GM21390 (cell line): ENCODE data around the gene LRPAP1.
"Not testable (repeated sequence)": the region's sequence is repeated elsewhere in the genome, so short reads cannot be mapped to it uniquely, and the experiment has no call there.

ENCODE experiments used
- ATAC-seq: cut with Tn5 transposase; IDR thresholded peaks from one replicate; pipeline ENCODE4 v1.9.1; 2021; ENCODE audit not compliant: unreplicated experiment

LRPAP1 gene

DNA sequence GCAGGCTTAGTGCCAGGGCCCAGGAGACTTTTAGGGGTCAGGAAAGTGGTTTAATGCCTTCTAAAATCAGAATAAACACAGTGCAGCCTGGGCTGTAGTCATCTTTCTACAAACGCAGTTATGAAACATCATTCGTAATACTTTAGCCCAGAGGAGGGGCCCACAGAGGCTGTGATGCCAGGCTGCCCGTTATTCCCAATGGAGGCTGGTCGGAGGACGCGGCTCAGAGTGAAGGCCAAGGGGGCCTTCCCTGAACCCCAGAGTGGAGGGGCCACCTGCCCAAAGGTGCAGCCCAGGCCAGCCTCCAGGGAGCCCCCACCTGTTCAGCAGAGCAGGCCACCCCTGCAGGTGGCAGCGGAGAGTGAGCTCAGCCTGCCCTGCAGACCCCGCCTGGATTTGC lies 29.9 kb upstream of the LRPAP1 start:
- ATAC-seq, result not testable (repeated sequence)

DNA sequence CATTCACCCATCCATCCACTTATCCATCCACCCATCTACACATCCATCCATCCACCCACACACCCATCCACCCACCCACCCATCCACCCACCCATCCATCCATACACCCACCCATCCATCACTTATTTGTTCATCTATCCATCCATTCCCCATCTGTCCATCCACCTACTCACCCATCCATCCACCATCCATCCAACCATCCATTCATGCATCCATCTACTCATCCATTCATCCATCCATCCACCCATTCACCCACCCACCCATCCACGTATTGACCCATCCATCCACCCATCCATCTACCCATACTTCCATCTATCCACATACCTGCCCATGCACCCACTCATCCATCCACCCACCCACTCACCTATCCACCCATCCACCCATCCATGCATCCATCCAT lies 28.2 kb upstream of the LRPAP1 start:
- not testable (repeated sequence) for ATAC-seq

DNA sequence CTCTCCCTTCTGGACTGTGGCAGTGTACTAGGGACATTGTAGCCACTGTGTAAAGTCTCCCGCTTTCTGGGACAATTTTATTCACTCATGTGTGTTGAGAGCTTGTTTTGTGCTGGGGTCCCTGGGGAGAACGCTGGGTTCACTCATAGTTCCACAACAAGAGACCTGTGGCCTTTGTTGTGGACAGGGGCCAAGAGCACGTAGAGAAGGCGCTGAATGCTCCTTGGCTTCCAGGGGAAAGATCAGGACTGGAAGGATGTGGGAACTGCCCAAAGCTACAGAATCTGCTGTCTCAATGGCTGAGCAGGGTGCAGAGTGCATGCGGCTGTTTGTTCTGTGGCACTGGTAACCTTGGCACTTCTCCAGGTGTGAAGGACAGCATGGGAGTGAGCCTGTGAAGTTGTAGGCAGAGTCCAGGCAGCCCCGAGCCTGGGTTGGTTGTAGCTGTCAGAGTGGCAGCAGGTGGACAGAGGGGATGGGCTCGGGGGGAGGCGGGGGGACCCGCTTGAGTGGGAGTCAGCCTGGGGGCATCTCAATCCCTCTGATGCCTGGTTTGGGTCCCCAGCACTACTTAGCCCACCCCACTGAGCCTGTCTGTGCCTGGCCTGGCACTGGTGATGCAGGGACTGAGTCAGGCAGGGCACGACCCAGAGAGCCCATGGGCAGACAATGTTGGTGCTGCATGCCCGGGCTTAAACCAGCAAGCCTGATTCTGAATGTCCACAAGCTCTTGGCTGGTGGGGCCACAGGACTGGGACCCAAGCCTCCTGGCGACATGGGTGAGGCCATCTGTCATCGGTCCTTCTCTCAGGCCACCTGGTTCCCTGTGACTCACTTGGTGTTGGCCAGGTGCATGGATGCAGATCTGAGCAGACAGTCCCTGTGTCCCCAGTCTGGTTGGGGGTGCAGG lies 27.4 kb upstream of the LRPAP1 start:
- not testable (repeated sequence) for ATAC-seq

DNA sequence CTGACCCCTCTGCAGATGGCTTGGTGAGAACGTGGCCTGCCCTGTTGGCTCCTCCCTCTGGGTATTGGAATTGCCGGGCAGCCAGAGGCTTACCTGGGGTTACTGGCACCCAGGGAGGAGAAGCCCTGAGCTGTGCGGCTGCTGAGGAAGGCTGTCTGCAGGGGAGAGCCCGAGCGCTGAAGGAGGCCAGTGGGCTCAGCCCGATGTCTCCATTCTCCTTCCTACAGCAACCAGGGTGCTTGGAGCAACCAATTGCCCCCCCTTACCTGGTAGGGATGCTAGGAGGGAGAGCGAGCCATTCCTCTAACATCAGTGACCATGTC lies 26.3 kb upstream of the LRPAP1 start:
- ATAC-seq, result not testable (repeated sequence)

DNA sequence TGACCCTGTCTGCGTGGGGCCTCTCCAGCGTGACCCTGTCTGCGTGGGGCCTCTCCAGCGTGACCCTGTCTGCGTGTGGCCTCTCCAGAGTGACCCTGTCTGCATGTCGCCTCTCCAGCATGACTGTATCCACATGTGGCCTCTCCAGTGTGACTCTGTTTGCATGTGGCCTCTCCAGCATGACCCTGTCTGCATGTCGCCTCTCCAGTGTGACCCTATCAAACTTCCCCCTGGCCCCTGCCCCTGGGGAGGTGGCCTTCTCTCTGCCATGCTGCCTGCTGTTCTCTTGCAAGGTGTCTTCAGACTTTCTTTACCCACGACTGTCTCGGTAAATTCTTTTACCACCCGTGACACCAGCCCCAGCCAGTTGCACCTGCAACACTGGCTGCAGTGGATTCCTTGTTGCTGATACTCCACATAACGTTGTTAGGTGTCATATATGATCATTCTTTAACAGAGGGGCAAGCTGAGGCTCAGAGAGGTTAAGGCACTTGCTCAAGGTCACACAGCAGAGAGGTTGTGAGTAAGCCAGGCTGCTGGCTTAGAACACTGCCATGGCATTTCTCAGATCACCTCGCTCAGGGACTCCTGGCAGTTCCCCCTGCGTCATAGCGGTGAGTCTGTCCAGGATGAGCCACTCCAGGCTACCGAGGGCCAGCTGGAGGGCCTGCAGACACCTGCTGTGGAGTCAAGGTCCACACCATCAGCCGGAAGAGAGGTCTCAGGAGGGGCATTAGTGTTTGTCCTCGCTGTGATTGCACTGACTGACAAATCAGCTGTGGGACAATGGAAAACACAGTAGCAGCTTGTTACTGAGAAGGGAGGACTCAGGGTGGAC lies 25.7 kb upstream of the LRPAP1 start:
- not testable (repeated sequence) for ATAC-seq

DNA sequence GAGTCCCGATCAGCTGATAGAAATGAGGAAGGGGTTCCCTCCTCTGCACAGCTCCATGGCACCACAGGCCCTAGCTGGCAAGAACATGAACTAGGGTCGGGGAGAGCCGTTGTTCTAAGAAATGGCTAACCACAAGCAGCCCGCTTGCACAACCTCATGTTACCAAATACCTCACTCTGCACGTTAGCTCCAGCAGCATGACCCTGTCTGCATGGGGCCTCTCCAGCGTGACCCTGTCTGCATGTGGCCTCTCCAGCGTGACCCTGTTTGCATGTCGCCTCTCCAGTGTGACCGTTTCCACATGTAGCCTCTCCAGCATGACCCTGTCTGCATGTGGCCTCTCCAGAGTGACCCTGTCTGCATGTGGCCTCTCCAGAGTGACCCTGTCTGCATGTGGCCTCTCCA lies 24.9 kb upstream of the LRPAP1 start:
- ATAC-seq, result not testable (repeated sequence)

DNA sequence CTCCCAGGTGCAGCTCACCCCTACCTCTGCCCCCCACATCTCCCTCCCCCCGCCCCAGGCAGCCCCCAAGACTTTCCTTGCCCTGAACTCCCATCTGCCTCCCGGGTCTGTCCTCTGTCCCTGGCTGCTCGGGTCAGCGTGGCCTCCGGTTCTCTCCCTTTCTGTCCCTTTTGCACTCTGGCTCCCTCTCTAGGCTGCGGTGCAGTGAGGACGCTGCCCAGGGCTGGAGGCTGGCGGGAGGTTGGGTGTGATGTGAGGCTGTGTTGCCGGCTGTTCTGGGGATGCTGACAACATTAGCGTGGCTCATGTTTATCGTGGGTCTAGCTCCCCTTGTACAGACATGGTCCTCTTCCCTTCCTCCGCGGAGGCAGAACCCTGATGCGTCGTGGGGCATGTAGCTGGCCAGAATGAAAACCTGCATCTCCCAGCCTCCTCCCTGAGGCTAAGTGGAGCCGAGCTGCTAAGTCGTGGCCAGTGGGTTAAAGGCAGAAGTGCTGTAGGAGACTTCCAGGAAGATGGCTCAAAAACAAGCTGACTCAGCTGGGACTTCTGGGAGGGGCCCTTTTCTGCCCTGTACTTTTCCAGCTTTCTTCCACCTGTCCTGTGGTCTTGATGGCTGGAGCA lies 24.1 kb upstream of the LRPAP1 start:
- not testable (repeated sequence) for ATAC-seq

DNA sequence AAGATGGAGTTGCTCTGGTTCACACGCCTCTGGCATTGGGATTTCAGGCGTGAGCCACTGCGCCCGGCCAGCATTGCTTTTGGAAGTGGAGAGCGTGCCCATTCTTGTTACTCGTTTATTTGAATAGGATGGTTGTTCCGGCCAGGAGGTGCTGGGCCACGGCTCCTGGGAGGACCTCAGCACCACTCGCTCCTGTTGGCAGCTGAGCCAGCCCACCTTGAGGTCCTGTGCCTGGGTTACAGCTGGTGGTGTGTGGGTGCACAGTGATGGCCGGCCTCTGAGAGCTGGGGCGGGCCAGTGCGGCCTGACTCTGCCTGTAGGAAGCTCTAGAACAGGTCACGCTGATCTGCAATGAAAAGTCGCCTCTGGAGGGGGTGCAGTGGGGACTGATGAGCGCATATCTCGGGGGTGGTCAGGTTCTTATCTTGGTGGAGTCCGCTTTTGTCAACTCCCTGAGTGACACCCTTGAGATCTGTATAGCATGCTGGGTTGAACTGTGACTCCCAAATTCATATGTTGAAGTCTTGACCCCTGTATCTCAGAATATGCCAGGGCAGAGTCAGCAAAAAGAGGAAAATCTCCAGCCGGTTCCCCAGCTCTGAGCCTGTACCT lies 23.3 kb upstream of the LRPAP1 start:
- ATAC-seq, result not testable (repeated sequence)

DNA sequence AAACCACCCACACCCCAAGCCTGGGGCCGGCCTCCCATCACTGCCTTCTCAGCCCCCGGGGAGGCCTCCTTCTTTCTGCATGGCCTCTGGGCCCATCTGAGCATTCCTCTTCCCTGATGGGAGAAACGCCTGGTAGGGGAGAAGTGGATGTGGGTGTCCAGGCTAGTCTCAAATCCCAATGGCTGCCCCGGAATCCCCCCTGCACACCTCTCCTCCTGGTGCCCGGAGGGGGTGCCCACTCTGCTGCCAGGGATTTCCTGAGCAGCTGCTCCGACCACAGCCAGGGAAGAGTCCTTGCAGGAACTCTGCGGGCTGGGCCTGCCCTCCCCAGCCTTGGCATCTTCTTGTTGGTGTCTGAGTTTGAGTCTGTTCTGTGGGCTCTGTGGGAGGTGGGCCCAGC lies 19.1 kb upstream of the LRPAP1 start:
- ATAC-seq, result not testable (repeated sequence)

DNA sequence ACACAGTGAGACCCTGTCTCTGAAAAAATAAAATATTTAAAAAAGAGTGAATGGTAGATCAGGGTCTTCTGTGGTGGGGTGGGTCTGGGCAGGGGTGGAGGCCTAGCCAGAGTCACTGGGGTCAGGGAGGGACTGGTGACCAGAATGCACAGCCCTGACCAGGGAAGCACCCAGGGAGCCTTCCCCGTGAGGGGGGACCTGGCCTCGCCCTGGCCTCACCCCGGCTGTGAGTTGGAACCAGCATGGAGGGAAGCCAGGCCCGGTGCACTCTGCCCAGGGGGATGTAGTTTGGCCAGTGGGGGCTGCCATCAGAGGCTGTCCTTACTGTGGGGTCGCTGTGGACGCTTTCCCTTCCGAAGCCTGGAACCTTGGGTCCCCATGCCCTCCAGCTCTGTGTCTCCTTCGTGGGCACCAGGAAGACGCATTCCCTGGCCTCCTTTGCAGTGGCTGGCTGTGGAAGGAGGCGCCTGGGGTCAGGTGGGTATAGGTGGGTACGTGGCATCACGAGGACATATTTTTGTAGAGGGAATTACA lies 18.6 kb upstream of the LRPAP1 start:
- not testable (repeated sequence) for ATAC-seq

DNA sequence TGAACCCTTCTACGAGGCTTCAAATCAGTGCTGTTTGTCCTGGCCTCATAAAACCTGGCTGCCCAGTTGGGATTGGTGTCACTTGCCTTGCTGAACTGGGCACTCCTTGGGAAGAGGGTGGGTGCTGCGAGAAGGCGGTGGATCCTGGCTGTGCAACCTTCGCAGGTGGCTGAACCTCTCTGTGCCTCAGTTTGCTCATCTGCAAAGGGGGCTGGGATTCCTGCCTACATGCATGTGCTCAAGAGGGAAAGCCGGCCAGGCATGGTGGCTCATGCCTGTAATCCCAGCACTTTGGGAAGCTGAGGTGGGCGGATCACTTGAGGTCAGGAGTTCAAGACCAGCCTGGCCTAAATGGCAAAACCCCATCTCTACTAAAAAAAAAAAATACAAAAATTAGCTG lies 17.8 kb upstream of the LRPAP1 start:
- not testable (repeated sequence) for ATAC-seq

DNA sequence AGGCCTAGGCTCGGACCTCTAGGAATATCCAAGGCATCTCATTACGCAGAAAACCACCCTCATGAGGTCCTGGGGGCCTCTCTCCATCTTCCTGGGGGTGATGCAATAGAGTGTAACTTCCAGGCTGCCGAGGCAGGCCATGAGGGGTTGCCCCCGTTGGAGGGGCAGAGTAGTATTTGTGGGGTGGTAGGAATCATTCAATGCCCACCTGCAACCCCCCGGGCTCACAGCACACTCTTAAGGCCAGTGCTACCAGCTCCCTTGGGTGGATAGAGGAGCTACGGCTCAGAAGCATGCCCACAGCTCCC lies 17.4 kb upstream of the LRPAP1 start:
- not testable (repeated sequence) for ATAC-seq

DNA sequence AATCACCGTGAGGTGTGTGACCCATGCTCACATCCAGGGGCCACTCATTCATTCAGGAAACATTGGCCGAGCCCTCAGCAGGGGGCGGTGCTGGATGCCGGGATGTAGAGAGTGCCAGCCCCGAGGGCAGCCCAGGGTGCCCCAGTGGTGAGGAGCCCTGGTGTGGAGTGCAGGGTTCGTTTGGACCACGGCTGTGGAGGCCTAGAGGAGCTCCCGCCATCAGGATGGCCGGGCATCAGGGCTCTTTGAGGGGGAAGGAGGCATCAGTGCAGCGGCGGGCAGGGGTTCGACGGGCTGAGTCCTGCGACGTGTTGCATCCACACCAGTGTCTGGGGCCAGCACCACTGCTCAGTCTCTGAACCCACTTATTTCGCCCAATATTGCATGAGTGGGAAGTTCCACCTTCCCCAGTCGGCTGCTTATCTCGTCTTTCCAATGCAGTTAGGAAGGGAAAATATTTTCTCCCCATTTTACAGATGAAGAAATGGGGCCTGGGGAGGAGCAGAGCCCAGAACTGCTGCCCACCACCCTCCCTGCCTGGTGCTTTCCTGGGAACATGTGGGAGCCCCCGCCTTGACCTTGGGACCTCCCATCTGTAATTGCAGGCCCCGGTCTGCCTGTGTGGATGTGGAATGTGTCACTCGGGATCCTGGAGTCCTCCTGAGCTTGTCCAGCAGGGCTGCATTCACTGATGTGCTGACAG lies 16.9 kb upstream of the LRPAP1 start:
- ATAC-seq, result not testable (repeated sequence)

DNA sequence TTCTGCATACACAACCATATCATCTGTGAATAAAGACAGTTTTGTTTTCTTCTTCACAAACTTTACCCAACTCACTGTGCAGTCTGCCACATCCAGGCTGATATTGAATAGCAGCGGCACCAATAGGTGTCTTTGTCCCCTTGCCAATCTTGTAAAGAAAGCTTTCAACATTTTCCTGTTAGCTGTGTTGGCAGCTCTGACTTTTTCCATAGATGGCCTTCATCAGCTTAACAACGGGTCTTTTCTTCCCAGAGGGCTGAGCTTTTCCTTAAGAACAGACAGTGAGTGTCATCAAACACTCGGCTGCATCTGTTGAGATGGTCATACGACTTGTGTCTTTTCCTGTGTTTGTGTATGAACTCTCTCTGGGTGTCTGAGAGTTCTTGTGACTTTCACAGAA lies 14.5 kb upstream of the LRPAP1 start:
- not testable (repeated sequence) for ATAC-seq

DNA sequence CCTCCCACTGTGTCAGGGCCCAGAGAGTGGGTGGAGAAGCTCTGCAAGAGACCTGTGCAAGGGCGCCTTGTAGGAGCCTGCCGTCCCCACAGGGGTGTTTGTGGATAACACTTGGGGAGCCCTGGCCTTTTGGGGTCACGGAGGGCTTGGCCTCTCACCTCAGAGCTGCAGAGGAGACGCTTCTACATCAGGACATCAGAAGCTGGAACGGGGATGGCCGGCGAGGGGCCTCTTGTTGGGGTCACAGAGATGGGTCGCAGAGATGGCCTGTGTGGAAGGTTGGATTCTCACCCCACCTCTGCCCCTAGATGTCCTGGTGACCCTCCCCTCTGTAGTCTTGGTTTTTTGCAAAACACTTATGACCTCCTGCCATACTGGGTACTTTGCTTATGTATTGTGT lies 13.1 kb upstream of the LRPAP1 start:
- ATAC-seq, result not testable (repeated sequence)

DNA sequence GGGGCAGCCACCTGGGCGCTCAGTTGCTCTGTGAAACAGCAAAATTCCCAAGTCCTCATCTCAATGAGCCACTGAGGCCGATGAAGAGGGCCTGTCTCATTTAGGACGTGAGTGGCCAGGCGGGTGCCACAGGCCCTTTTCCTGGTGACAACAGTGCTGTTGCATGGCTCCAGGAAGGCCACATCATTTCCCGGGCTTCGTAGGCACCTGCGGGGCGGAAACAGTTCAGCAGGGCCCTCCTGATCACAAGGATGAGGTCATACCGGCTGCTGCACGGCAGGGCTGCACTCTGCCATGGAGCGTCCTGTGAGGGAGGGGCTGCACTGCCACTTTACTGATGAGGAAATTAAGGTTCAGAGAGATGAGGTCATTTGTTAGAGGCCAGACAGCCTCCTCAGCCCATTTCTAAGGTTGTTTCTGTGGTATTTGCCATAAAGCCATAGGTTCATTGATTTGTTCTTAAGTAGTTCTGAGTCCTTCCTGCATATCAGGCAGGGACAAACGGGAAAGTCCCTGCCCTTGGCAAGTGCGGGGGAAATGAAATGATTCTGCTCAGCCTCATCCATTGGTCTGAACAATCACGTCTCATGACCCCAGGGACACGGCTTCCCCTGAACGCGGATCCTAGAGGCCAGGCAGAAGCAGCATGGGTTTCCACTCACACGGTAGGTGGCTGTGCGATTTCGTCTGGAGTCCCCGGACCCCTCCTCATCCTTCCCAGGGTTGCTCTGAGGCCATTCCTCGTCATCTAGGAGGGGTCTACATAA lies 12.2 kb upstream of the LRPAP1 start:
- not testable (repeated sequence) for ATAC-seq

DNA sequence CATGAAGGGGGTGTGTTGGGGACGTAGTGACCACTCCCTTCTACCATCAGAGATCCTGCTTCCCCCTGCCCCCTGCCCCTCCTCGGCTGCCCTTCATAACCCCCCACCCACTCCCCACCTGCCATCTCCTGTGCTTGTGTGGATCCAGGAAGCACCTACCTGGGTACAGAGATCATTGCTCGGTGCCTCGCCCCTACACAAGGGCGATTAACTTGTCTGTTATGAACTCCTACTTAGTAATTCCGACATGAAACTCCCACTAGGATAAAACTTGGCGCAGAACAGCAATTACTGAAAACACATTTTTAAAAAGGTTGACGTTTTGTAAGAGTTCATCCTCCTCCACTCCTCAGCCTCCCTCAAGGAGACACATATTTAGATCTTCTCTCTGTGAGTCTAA lies 11.2 kb upstream of the LRPAP1 start:
- ATAC-seq, result not testable (repeated sequence)

DNA sequence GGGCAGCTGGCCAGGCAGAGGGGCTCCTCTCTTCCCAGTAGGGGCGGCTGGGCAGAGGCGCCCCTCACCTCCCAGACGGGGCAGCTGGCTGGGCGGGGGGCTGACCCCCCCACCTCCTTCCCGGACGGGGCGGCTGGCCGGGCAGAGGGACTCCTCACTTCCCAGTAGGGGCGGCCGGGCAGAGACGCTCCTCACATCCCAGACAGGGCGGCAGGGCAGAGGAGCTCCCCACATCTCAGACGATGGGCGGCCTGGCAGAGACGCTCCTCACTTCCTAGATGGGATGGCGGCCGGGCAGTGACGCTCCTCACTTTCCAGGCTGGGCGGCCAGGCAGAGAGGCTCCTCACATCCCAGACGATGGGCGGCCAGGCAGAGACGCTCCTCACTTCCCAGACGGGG lies 6.7 kb upstream of the LRPAP1 start:
- not testable (repeated sequence) for ATAC-seq

DNA sequence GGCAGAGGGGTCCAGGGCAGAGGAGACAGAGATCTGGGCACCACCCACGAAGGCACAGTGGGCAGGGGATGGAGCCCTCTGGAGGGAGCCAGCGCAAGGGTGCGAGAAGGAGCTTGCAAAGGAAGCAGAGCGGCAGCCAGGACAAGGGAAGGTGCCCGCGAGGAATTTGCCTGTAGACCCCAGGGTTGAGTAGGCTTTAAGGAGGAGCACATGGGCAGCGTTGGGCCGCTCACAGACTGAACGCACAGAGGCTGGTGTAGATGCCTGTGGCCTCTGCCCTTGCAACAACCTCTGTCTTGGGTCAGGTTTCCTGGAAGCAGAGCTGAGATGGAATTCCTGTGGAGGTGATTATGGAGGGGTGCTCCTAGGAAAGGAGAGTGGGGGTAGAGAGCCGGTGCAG lies 3.6 kb upstream of the LRPAP1 start:
- ATAC-seq, result not testable (repeated sequence)

DNA sequence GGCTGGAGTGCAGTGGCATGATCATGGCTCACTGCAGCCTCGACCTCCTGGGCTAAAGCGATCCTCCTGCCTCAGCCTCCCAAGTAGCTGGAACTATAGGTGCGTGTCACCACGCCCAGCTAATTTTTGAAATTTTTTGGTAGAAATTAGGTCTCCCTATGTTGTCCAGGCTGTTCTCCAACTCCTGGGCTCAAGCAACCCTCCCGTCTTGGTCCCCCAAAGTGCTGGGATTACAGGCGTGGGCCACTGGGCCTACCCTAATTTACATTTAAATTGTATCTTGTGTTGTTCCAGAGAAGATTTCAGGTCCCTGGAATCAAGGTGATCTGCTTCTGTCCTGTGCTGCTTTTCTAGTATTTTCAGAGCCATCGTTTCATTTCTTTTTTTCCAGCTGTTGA lies 1.2 kb upstream of the LRPAP1 start:
- ATAC-seq, result no peak
